PC-3 (cell line): Measurements from ENCODE around the gene IRF9. TPM values are rescaled to one million over a fixed set of nuclear protein-coding genes. Genes with fewer than 3 reads are reported as not detected.

ENCODE experiments used
- ATAC-seq: fragments of 200-7000 bp; cut with Tn5 transposase; 2 replicates; pipeline ENCODE4 v1.9.1; 2020; ENCODE audit warnings: mild to moderate bottlenecking, moderate library complexity
- BruUV-seq: library from RNA; stranded (reverse); fragments of 400-500 nt; replicated peaks from 2 replicates; lab custom pipeline; 2021; lab: Mats Ljungman, UMichigan
- CTCF ChIA-PET: fragments of 300-600 bp; sonication (Branson Sonifier 250); formaldehyde crosslinking; loops from one replicate; lab custom pipeline; 2022; ENCODE audit warnings: antibody characterized with exemption; lab: Charles Lee
- POLR2A ChIA-PET: fragments of 300-600 bp; sonication (Branson Sonifier 250); formaldehyde crosslinking; loops from one replicate; lab custom pipeline; 2022; ENCODE audit warnings: antibody characterized with exemption; ENCODE audit not compliant: unreplicated experiment; lab: Charles Lee
- DNase-seq: peaks from one replicate; pipeline ENCODE4 v3.0.0-alpha.2; 2015
- H2AFZ ChIP-seq: fragments of 300-600 bp; sonication (generic); 2 replicates; pipeline ENCODE4 v1.6.0; 2016; ENCODE audit warnings: antibody characterized with exemption, low read length
- H3F3A ChIP-seq: fragments of 300-600 bp; sonication (generic); one replicate; pipeline ENCODE4 v1.6.0; 2017; ENCODE audit warnings: antibody characterized with exemption, low read length, control low read depth, mild to moderate bottlenecking; ENCODE audit not compliant: unreplicated experiment
- H3K27ac ChIP-seq: fragments of 300-600 bp; sonication (generic); 2 replicates; pipeline ENCODE4 v1.5.1; 2016; ENCODE audit warnings: mild to moderate bottlenecking, low read length
- H3K27me3 ChIP-seq: fragments of 300-600 bp; sonication (generic); 2 replicates; pipeline ENCODE4 v1.6.1; 2016; ENCODE audit warnings: low read length, mixed read lengths
- H3K36me3 ChIP-seq: fragments of 300-600 bp; sonication (generic); 2 replicates; pipeline ENCODE4 v1.6.1; 2016; ENCODE audit warnings: low read depth, mixed run types, low read length, mixed read lengths
- H3K4me1 ChIP-seq: fragments of 300-600 bp; sonication (generic); 2 replicates; pipeline ENCODE4 v1.5.1; 2016; ENCODE audit warnings: low read length; ENCODE audit not compliant: insufficient read depth
- H3K4me2 ChIP-seq: fragments of 300-600 bp; sonication (generic); 2 replicates; pipeline ENCODE4 v1.6.0; 2016; ENCODE audit warnings: low read length
- H3K4me3 ChIP-seq: fragments of 300-600 bp; sonication (generic); 2 replicates; pipeline ENCODE4 v1.5.1; 2016; ENCODE audit warnings: mild to moderate bottlenecking, low read length, mixed read lengths
- H3K79me2 ChIP-seq: fragments of 300-600 bp; sonication (generic); 2 replicates; pipeline ENCODE4 v1.6.1; 2017; ENCODE audit warnings: low read length, mixed read lengths
- H3K9ac ChIP-seq: fragments of 300-600 bp; sonication (generic); 2 replicates; pipeline ENCODE4 v1.6.0; 2016; ENCODE audit warnings: mild to moderate bottlenecking, low read length
- H3K9me2 ChIP-seq: fragments of 300-600 bp; sonication (generic); replicated peaks from 2 replicates; pipeline ENCODE4 v1.6.1; 2016; ENCODE audit warnings: mixed run types, low read length, mixed read lengths
- H3K9me3 ChIP-seq: fragments of 300-600 bp; sonication (generic); 2 replicates; pipeline ENCODE4 v1.6.1; 2016; ENCODE audit warnings: low read length, mixed read lengths
- H4K20me1 ChIP-seq: fragments of 300-600 bp; sonication (generic); 2 replicates; pipeline ENCODE4 v1.6.1; 2016; ENCODE audit warnings: low read length, mixed read lengths
- EZH2 ChIP-seq: fragments of 300-600 bp; sonication (generic); IDR thresholded peaks from one replicate; pipeline ENCODE4 v1.6.1; 2017; ENCODE audit warnings: antibody characterized with exemption, mild to moderate bottlenecking, low read length; ENCODE audit not compliant: unreplicated experiment
- EZH2phosphoT487 ChIP-seq: fragments of 300-600 bp; sonication (generic); IDR thresholded peaks from 2 replicates; pipeline ENCODE4 v1.6.1; 2018; ENCODE audit warnings: mild to moderate bottlenecking, antibody characterized with exemption, low read length, borderline replicate concordance
- intact Hi-C: fragments of 100-400 bp; cut with micrococcal nuclease; formaldehyde crosslinking; loops from 2 replicates; pipeline ENCODE4 v1.9.0; 2023
- total RNA-seq: library from RNA; depleted of rRNA; stranded (reverse); fragments of >200 nt; gene quantifications from 2 replicates; pipeline ENCODE4 v1.2.3, GENCODE V29; 2014
- TF ChIP-seq, protein P1 (sequence below): fragments of 300-600 bp; sonication (generic); conservative IDR thresholded peaks from 2 replicates; pipeline ENCODE4 v1.5.1; 2017; ENCODE audit warnings: antibody characterized with exemption, low read depth, mild to moderate bottlenecking, low read length

The IRF9 gene
- total RNA-seq, 1 experiment from 2014 or later: 10.5 TPM

DNA sequence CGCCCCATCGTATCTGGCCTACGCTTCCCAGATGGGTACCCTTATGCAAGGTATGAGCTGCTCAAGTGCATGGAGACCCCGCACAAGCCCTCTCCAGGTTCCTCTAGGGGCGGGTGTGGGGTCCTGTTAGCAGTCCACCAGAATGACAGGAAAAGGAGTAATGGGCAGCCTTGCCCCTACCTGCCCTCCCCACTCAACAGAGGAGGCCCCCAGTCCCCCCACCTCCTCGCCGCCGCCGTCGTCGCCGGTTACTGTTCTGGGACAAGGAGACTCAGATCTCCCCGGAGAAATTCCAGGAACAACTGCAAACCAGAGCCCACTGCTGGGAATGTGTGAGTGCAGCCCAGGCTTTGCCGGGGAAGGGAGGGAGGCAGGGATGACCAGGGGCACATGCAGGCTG is 16.8 kb downstream of the IRF9 start:
- intact Hi-C loops: no loop called here

DNA sequence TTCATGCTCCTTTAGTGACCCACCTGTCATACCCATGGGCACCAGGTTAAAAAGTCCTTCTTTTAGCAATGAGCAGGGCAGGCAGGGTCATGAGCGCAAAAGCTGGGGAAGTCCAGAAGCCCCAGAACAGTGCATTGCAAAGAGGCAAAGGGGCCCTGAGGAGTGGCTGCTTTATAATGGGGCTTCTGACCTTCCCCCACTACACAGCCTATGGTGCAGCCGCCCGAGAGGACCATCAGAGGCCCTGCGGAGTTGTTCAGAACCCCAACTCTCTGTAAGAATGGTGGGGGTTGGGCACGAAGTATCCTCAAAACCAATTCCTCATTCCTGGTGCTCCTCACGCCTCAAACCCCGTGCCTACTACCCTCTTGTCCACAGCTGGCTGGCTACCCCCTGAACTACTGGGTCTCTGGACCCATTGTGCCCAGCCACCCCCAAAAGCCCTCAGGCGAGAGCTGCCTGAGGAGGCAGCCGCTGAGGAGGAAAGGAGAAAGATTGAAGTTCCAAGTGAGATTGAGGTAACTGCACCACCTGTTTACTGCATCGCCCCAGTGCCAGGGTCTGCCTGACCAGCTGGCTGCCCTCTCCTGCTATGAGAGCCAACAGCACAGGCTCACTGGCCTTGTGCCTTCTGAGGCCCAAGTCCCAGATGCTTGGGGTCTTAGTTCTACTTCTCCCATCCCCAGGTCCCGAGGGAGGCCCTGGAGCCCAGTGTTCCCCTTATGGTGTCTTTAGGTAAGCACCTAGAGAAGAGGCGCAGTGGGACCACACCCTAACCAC is 17.5 kb downstream of the IRF9 start:
- no peak overlapping the region for H3K4me3 ChIP-seq
- no peak for ATAC-seq
- TF ChIP-seq EZH2 (no peak), EZH2phosphoT487 (no peak)
- TF ChIP-seq, protein P1, sequence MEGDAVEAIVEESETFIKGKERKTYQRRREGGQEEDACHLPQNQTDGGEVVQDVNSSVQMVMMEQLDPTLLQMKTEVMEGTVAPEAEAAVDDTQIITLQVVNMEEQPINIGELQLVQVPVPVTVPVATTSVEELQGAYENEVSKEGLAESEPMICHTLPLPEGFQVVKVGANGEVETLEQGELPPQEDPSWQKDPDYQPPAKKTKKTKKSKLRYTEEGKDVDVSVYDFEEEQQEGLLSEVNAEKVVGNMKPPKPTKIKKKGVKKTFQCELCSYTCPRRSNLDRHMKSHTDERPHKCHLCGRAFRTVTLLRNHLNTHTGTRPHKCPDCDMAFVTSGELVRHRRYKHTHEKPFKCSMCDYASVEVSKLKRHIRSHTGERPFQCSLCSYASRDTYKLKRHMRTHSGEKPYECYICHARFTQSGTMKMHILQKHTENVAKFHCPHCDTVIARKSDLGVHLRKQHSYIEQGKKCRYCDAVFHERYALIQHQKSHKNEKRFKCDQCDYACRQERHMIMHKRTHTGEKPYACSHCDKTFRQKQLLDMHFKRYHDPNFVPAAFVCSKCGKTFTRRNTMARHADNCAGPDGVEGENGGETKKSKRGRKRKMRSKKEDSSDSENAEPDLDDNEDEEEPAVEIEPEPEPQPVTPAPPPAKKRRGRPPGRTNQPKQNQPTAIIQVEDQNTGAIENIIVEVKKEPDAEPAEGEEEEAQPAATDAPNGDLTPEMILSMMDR: no peak
- no peak overlapping the region for H2AFZ ChIP-seq
- H3K4me1 ChIP-seq: no peaks in the 10 kb centered on the region
- intact Hi-C loops: no loop called here
- H3K9ac ChIP-seq: no peak overlapping the region
- POLR2A ChIA-PET: no interaction called here
- H3K36me3 ChIP-seq: peaks cover 27% of the 10 kb centered on the region; the same call in 1 of the 2 replicates
- DNase-seq: no peak
- no TSS peak for BruUV-seq
- CTCF ChIA-PET: no interaction called here
- no peaks in the 10 kb centered on the region for H3F3A ChIP-seq
- no peaks in the 10 kb centered on the region for H3K27me3 ChIP-seq
- H3K27ac ChIP-seq: no peak overlapping the region
- H3K9me2 ChIP-seq: no peaks in the 10 kb centered on the region
- H3K4me2 ChIP-seq: no peak overlapping the region
- H4K20me1 ChIP-seq: no peaks in the 10 kb centered on the region
- H3K79me2 ChIP-seq: no peaks in the 10 kb centered on the region
- H3K9me3 ChIP-seq: no peaks in the 10 kb centered on the region

More for the DNA sequence above, 16.8 kb downstream of the IRF9 start:
- H3K27me3 ChIP-seq: no peaks in the 10 kb centered on the region
- peaks cover 26% of the 10 kb centered on the region; the same call in 1 of the 2 replicates for H3K36me3 ChIP-seq
- H4K20me1 ChIP-seq: no peaks in the 10 kb centered on the region
- no peaks in the 10 kb centered on the region for H3K79me2 ChIP-seq
- DNase-seq (no peak), ATAC-seq (no peak)
- H3K4me3 ChIP-seq: no peak overlapping the region
- no peak overlapping the region for H3K9ac ChIP-seq
- no peaks in the 10 kb centered on the region for H3K9me3 ChIP-seq
- TF ChIP-seq EZH2phosphoT487 (no peak), EZH2 (no peak)
- TF ChIP-seq, protein P1: no peak
- no peak overlapping the region for H3K27ac ChIP-seq
- ChIA-PET POLR2A (no interaction called here), CTCF (no interaction called here)
- H3F3A ChIP-seq: no peaks in the 10 kb centered on the region
- no peak overlapping the region for H2AFZ ChIP-seq
- H3K4me2 ChIP-seq: no peak overlapping the region
- no peaks in the 10 kb centered on the region for H3K4me1 ChIP-seq
- no TSS peak for BruUV-seq
- no peaks in the 10 kb centered on the region for H3K9me2 ChIP-seq

DNA sequence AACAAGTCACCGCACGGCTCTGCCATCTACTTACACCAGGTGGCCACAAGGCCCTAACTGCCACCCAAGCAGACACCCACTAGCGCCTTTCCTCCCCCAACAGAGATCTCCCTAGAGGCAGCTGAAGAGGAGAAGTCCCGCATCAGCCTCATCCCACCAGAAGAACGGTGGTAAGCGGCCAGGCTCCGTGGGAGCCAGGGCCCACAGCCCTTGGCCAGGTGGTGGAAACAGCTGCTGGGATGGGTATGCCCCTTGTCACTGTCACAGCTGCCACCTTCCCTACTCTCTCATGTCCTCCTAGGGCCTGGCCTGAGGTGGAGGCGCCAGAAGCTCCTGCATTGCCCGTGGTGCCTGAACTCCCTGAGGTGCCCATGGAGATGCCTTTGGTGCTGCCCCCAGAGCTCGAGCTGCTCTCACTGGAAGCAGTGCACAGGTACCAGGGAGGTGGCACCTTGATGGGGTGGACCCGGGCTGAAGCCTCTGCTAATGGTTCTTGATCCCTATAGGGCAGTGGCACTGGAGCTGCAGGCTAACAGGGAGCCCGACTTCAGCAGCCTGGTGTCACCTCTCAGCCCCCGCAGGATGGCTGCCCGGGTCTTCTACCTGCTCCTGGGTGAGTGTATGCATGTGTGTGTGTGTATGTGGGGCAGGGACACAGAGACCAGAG is 18.4 kb downstream of the IRF9 start:
- POLR2A ChIA-PET: no interaction called here
- no TSS peak for BruUV-seq
- intact Hi-C loops: no loop called here
- no peak for ATAC-seq
- H3K9ac ChIP-seq: no peak overlapping the region
- H3K36me3 ChIP-seq: peaks cover 27% of the 10 kb centered on the region; the same call in 1 of the 2 replicates
- H3F3A ChIP-seq: no peaks in the 10 kb centered on the region
- H3K4me2 ChIP-seq: no peak overlapping the region
- no peaks in the 10 kb centered on the region for H3K79me2 ChIP-seq
- H3K9me3 ChIP-seq: no peaks in the 10 kb centered on the region
- no peaks in the 10 kb centered on the region for H3K27me3 ChIP-seq
- no peak overlapping the region for H3K27ac ChIP-seq
- no peak for DNase-seq
- H3K4me1 ChIP-seq: no peaks in the 10 kb centered on the region
- CTCF ChIA-PET: no interaction called here
- no peaks in the 10 kb centered on the region for H4K20me1 ChIP-seq
- H2AFZ ChIP-seq: no peak overlapping the region
- no peaks in the 10 kb centered on the region for H3K9me2 ChIP-seq
- no peak overlapping the region for H3K4me3 ChIP-seq
- TF ChIP-seq EZH2: no peak
- TF ChIP-seq, protein P1: no peak
- no peak for TF ChIP-seq EZH2phosphoT487
